ENCODE data around the gene SLC38A8. TPM values are rescaled to one million over a fixed set of nuclear protein-coding genes. Genes with fewer than 3 reads are reported as not detected.

The SLC38A8 gene
- total RNA-seq, 1 experiment from 2014 or later: 0.35 TPM

- Histone ChIP-seq H4K5ac (ENCODE audit: insufficient read length, low read depth, low read length) (no peak overlapping the region), H3K79me1 (ENCODE audit: insufficient read depth, low read depth, low read length, poor library complexity, severe bottlenecking) (no peaks in the 10 kb centered on the region), H2AK5ac (ENCODE audit: insufficient read length, low read length) (no peak overlapping the region), H3K4me1 (ENCODE audit: insufficient read depth, low read length) (no peaks in the 10 kb centered on the region), H3K27ac (ENCODE audit: insufficient read length, low read depth, low read length) (no peak overlapping the region), H2AFZ (ENCODE audit: low read length) (no peak overlapping the region), H3K18ac (ENCODE audit: insufficient read length, low read depth, low read length) (no peak overlapping the region), H3K23me2 (ENCODE audit: insufficient read length, low read depth, low read length, poor library complexity, severe bottlenecking) (no peaks in the 10 kb centered on the region), H3K4me2 (ENCODE audit: insufficient read depth, insufficient read length, low read length) (no peak overlapping the region), H3T11ph (ENCODE audit: low read length) (no peak overlapping the region), H3K14ac (ENCODE audit: insufficient read depth, low read length) (no peak overlapping the region), H4K20me1 (ENCODE audit: control insufficient read depth, insufficient read depth, insufficient read length) (no peaks in the 10 kb centered on the region), H2BK15ac (ENCODE audit: low read depth, low read length) (no peak overlapping the region), H4K8ac (replicated peaks; ENCODE audit: insufficient read length, low read depth, low read length) (no peak overlapping the region), H3K23ac (ENCODE audit: insufficient read length, low read depth, low read length) (no peak overlapping the region), H2BK12ac (ENCODE audit: insufficient read length, low read depth, low read length) (no peak overlapping the region), H3K79me2 (ENCODE audit: insufficient read depth, low read length) (no peaks in the 10 kb centered on the region), H3K9ac (ENCODE audit: extremely low read depth, insufficient read length, low read length) (no peak overlapping the region), H4K91ac (ENCODE audit: insufficient read length, low read depth, low read length) (no peak overlapping the region), H3K56ac (ENCODE audit: insufficient read length, low read depth, low read length) (no peak overlapping the region), H3K27me3 (ENCODE audit: insufficient read depth, low read length) (no peaks in the 10 kb centered on the region), H2BK120ac (ENCODE audit: low read depth, low read length, poor library complexity, severe bottlenecking) (no peak overlapping the region), H2BK20ac (ENCODE audit: low read depth, low read length, poor library complexity, severe bottlenecking) (no peak overlapping the region), H3K9me3 (ENCODE audit: control insufficient read depth, low read depth, low read length) (no peaks in the 10 kb centered on the region), H3K4ac (ENCODE audit: low read depth, low read length) (no peak overlapping the region), H2BK5ac (ENCODE audit: insufficient read length, low read length) (no peak overlapping the region)
- Mint-ChIP-seq H3K4me3 (no peak overlapping the region), H3K9me3 (no peaks in the 10 kb centered on the region), H3K36me3 (ENCODE audit: insufficient read depth in 1 of 3, low read depth in 3 of 3) (peaks cover 10 to 58% (median 37%) of the 10 kb centered on the region in 3 experiments; a peak in 6 of 7 replicates), H3K27me3 (ENCODE audit: low read depth) (no peaks in the 10 kb centered on the region), H3K27ac (no peak overlapping the region), H3K4me1 (no peaks in the 10 kb centered on the region)
- WGBS (ENCODE audit: extremely low coverage, insufficient read length, low lambda C conversion rate): no CpG with 5 or more reads among the region's 3 CpGs
- DNase-seq: no peak
- TF ChIP-seq, protein P1, sequence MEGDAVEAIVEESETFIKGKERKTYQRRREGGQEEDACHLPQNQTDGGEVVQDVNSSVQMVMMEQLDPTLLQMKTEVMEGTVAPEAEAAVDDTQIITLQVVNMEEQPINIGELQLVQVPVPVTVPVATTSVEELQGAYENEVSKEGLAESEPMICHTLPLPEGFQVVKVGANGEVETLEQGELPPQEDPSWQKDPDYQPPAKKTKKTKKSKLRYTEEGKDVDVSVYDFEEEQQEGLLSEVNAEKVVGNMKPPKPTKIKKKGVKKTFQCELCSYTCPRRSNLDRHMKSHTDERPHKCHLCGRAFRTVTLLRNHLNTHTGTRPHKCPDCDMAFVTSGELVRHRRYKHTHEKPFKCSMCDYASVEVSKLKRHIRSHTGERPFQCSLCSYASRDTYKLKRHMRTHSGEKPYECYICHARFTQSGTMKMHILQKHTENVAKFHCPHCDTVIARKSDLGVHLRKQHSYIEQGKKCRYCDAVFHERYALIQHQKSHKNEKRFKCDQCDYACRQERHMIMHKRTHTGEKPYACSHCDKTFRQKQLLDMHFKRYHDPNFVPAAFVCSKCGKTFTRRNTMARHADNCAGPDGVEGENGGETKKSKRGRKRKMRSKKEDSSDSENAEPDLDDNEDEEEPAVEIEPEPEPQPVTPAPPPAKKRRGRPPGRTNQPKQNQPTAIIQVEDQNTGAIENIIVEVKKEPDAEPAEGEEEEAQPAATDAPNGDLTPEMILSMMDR (conservative IDR thresholded peaks at IDR 0.05): no peak
These were observed 32.1 kb upstream of the SLC38A8 start for GRCh38 chr16:84074721-84075120.
